ENCODE data around the gene MPZL3.

The MPZL3 gene

GRCh38 chr11:118224511-118225188 is 27.5 kb downstream of the MPZL3 start, which contains the start of gene JAML:
TSS of gene JAML (minus strand) at chr11:118225011. CDS start at chr11:118214866, 10,145 bp downstream.
- Histone ChIP-seq H2BK120ac (ENCODE audit: low read depth, low read length) (no peak within 1 kb of the TSS), H3K4me3 (ENCODE audit: insufficient read depth in 1 of 2, low read depth in 1 of 2, low read length in 2 of 2) (no peak within 1 kb of the TSS), H3K4ac (ENCODE audit: low read depth in 1 of 2, low read length in 2 of 2) (no peak within 1 kb of the TSS), H2BK15ac (ENCODE audit: low read depth, poor library complexity, severe bottlenecking) (no peak within 1 kb of the TSS), H3K4me2 (ENCODE audit: low read length, poor library complexity, severe bottlenecking) (no peak within 1 kb of the TSS), H4K91ac (ENCODE audit: low read length) (no peak within 1 kb of the TSS), H3K18ac (ENCODE audit: low read depth in 1 of 2, low read length in 2 of 2) (no peak within 1 kb of the TSS), H2BK5ac (ENCODE audit: low read depth, low read length, poor library complexity, severe bottlenecking) (no peak within 1 kb of the TSS), H3K27ac (ENCODE audit: low read length, poor library complexity, severe bottlenecking) (no peak within 1 kb of the TSS), H2AFZ (ENCODE audit: low read depth, low read length) (no peak within 1 kb of the TSS), H3K9ac (ENCODE audit: low read length) (no peak within 1 kb of the TSS), H4K8ac (ENCODE audit: low read length) (no peak within 1 kb of the TSS), H3K36me3 (ENCODE audit: control insufficient read depth in 1 of 2, insufficient read depth in 2 of 2, low read depth in 1 of 2, low read length in 2 of 2) (no peaks in the 10 kb centered on the region), H3K23ac (ENCODE audit: low read length in 2 of 2) (no peak within 1 kb of the TSS), H2BK12ac (ENCODE audit: low read length in 2 of 2) (no peak within 1 kb of the TSS), H3K27me3 (ENCODE audit: control insufficient read depth in 1 of 2, insufficient read depth in 1 of 2, low read length in 2 of 2) (peaks cover 33 to 43% of the 10 kb centered on the region in 2 experiments), H3K9me3 (ENCODE audit: control insufficient read depth, low read length) (no peaks in the 10 kb centered on the region), H2AK5ac (ENCODE audit: low read length, severe bottlenecking) (no peak within 1 kb of the TSS), H3K4me1 (ENCODE audit: control insufficient read depth, insufficient read depth, low read depth, low read length) (no peaks in the 10 kb centered on the region), H3K79me1 (replicated peaks; ENCODE audit: low read length, poor library complexity, severe bottlenecking) (no peaks in the 10 kb centered on the region), H3K14ac (ENCODE audit: low read length in 2 of 2) (no peak within 1 kb of the TSS)
- no peak for DNase-seq
- 88% methylated on average over 5 of the region's 6 CpGs for WGBS

GRCh38 chr11:118223992-118224391 is 28.2 kb downstream of the MPZL3 start:
- Histone ChIP-seq H3K18ac (ENCODE audit: low read depth in 1 of 2, low read length in 2 of 2) (no peak overlapping the region), H2BK120ac (ENCODE audit: low read depth, low read length) (no peak overlapping the region), H3K4me2 (ENCODE audit: low read length, poor library complexity, severe bottlenecking) (no peak overlapping the region), H3K9me3 (ENCODE audit: control insufficient read depth, low read length) (no peaks in the 10 kb centered on the region), H2BK12ac (ENCODE audit: low read length in 2 of 2) (no peak overlapping the region), H3K4me3 (ENCODE audit: insufficient read depth in 1 of 2, low read depth in 1 of 2, low read length in 2 of 2) (no peak overlapping the region), H3K36me3 (ENCODE audit: control insufficient read depth in 1 of 2, insufficient read depth in 2 of 2, low read depth in 1 of 2, low read length in 2 of 2) (no peaks in the 10 kb centered on the region), H3K14ac (ENCODE audit: low read length in 2 of 2) (no peak overlapping the region), H3K79me1 (replicated peaks; ENCODE audit: low read length, poor library complexity, severe bottlenecking) (no peaks in the 10 kb centered on the region), H4K91ac (ENCODE audit: low read length) (no peak overlapping the region), H4K8ac (ENCODE audit: low read length) (no peak overlapping the region), H2AK5ac (ENCODE audit: low read length, severe bottlenecking) (no peak overlapping the region), H3K4ac (ENCODE audit: low read depth in 1 of 2, low read length in 2 of 2) (no peak overlapping the region), H3K9ac (ENCODE audit: low read length) (no peak overlapping the region), H2BK15ac (ENCODE audit: low read depth, poor library complexity, severe bottlenecking) (no peak overlapping the region), H2BK5ac (ENCODE audit: low read depth, low read length, poor library complexity, severe bottlenecking) (no peak overlapping the region), H3K27me3 (ENCODE audit: control insufficient read depth in 1 of 2, insufficient read depth in 1 of 2, low read length in 2 of 2) (peaks cover 39 to 50% of the 10 kb centered on the region in 2 experiments), H2AFZ (ENCODE audit: low read depth, low read length) (no peak overlapping the region), H3K23ac (ENCODE audit: low read length in 2 of 2) (no peak overlapping the region), H3K4me1 (ENCODE audit: control insufficient read depth, insufficient read depth, low read depth, low read length) (no peaks in the 10 kb centered on the region), H3K27ac (ENCODE audit: low read length, poor library complexity, severe bottlenecking) (no peak overlapping the region)
- 93% methylated on average over 6 of the region's 6 CpGs for WGBS
- DNase-seq: no peak

- Histone ChIP-seq H4K91ac (ENCODE audit: low read length) (no peak overlapping the region), H3K4me2 (ENCODE audit: low read length, poor library complexity, severe bottlenecking) (no peak overlapping the region), H3K4me3 (ENCODE audit: insufficient read depth in 1 of 2, low read depth in 1 of 2, low read length in 2 of 2) (no peak overlapping the region), H2BK120ac (ENCODE audit: low read depth, low read length) (no peak overlapping the region), H3K79me1 (replicated peaks; ENCODE audit: low read length, poor library complexity, severe bottlenecking) (no peaks in the 10 kb centered on the region), H3K14ac (ENCODE audit: low read length in 2 of 2) (no peak overlapping the region), H2BK15ac (ENCODE audit: low read depth, poor library complexity, severe bottlenecking) (no peak overlapping the region), H2AK5ac (ENCODE audit: low read length, severe bottlenecking) (no peak overlapping the region), H2BK5ac (ENCODE audit: low read depth, low read length, poor library complexity, severe bottlenecking) (no peak overlapping the region), H3K4ac (ENCODE audit: low read depth in 1 of 2, low read length in 2 of 2) (no peak overlapping the region), H2AFZ (ENCODE audit: low read depth, low read length) (no peak overlapping the region), H3K23ac (ENCODE audit: low read length in 2 of 2) (no peak overlapping the region), H3K27ac (ENCODE audit: low read length, poor library complexity, severe bottlenecking) (no peak overlapping the region), H3K36me3 (ENCODE audit: control insufficient read depth in 1 of 2, insufficient read depth in 2 of 2, low read depth in 1 of 2, low read length in 2 of 2) (no peaks in the 10 kb centered on the region), H3K9me3 (ENCODE audit: control insufficient read depth, low read length) (no peaks in the 10 kb centered on the region), H3K4me1 (ENCODE audit: control insufficient read depth, insufficient read depth, low read depth, low read length) (no peaks in the 10 kb centered on the region), H2BK12ac (ENCODE audit: low read length in 2 of 2) (no peak overlapping the region), H3K18ac (ENCODE audit: low read depth in 1 of 2, low read length in 2 of 2) (no peak overlapping the region), H3K27me3 (ENCODE audit: control insufficient read depth in 1 of 2, insufficient read depth in 1 of 2, low read length in 2 of 2) (peaks cover 39 to 52% of the 10 kb centered on the region in 2 experiments), H4K8ac (ENCODE audit: low read length) (no peak overlapping the region), H3K9ac (ENCODE audit: low read length) (no peak overlapping the region)
- WGBS: no CpG with 5 or more reads among the region's 2 CpGs
- no peak for DNase-seq
Observed at GRCh38 chr11:118223570-118223969, 28.6 kb downstream of the MPZL3 start.

- WGBS: 63% methylated on average over 3 of the region's 4 CpGs
- no peaks in the 10 kb centered on the region for H3K4me1 ChIP-seq (ENCODE audit: control insufficient read depth, insufficient read depth, low read depth, low read length)
- no peak overlapping the region for H2BK12ac ChIP-seq (ENCODE audit: low read length in 2 of 2)
- H3K18ac ChIP-seq (ENCODE audit: low read depth in 1 of 2, low read length in 2 of 2): no peak overlapping the region
- no peaks in the 10 kb centered on the region for H3K79me1 ChIP-seq (replicated peaks; ENCODE audit: low read length, poor library complexity, severe bottlenecking)
- no peak overlapping the region for H3K4me3 ChIP-seq (ENCODE audit: insufficient read depth in 1 of 2, low read depth in 1 of 2, low read length in 2 of 2)
- H3K23ac ChIP-seq (ENCODE audit: low read length in 2 of 2): no peak overlapping the region
- H2AK5ac ChIP-seq (ENCODE audit: low read length, severe bottlenecking): no peak overlapping the region
- no peak for DNase-seq
- no peaks in the 10 kb centered on the region for H3K36me3 ChIP-seq (ENCODE audit: control insufficient read depth in 1 of 2, insufficient read depth in 2 of 2, low read depth in 1 of 2, low read length in 2 of 2)
- no peak overlapping the region for H4K91ac ChIP-seq (ENCODE audit: low read length)
- no peak overlapping the region for H4K8ac ChIP-seq (ENCODE audit: low read length)
- H2BK15ac ChIP-seq (ENCODE audit: low read depth, poor library complexity, severe bottlenecking): no peak overlapping the region
- no peak overlapping the region for H3K4me2 ChIP-seq (ENCODE audit: low read length, poor library complexity, severe bottlenecking)
- H3K9me3 ChIP-seq (ENCODE audit: control insufficient read depth, low read length): no peaks in the 10 kb centered on the region
- H3K9ac ChIP-seq (ENCODE audit: low read length): no peak overlapping the region
- H2AFZ ChIP-seq (ENCODE audit: low read depth, low read length): no peak overlapping the region
- no peak overlapping the region for H3K4ac ChIP-seq (ENCODE audit: low read depth in 1 of 2, low read length in 2 of 2)
- no peak overlapping the region for H3K14ac ChIP-seq (ENCODE audit: low read length in 2 of 2)
- peaks cover 39 to 54% of the 10 kb centered on the region in 2 experiments for H3K27me3 ChIP-seq (ENCODE audit: control insufficient read depth in 1 of 2, insufficient read depth in 1 of 2, low read length in 2 of 2)
- no peak overlapping the region for H2BK120ac ChIP-seq (ENCODE audit: low read depth, low read length)
- no peak overlapping the region for H2BK5ac ChIP-seq (ENCODE audit: low read depth, low read length, poor library complexity, severe bottlenecking)
- no peak overlapping the region for H3K27ac ChIP-seq (ENCODE audit: low read length, poor library complexity, severe bottlenecking)
Observed at GRCh38 chr11:118222437-118222836, 29.7 kb downstream of the MPZL3 start.

All from mesenchymal stem cell (in vitro differentiated cells and primary cell).